NCI-H2029 (cell line): ENCODE results near the gene RDH16.

Source experiments
- DNase-seq: peaks from one replicate; lab custom pipeline; 2025; lab: John Stamatoyannopoulos, UW

RDH16 gene, protein sequence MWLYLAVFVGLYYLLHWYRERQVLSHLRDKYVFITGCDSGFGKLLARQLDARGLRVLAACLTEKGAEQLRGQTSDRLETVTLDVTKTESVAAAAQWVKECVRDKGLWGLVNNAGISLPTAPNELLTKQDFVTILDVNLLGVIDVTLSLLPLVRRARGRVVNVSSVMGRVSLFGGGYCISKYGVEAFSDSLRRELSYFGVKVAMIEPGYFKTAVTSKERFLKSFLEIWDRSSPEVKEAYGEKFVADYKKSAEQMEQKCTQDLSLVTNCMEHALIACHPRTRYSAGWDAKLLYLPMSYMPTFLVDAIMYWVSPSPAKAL

DNA sequence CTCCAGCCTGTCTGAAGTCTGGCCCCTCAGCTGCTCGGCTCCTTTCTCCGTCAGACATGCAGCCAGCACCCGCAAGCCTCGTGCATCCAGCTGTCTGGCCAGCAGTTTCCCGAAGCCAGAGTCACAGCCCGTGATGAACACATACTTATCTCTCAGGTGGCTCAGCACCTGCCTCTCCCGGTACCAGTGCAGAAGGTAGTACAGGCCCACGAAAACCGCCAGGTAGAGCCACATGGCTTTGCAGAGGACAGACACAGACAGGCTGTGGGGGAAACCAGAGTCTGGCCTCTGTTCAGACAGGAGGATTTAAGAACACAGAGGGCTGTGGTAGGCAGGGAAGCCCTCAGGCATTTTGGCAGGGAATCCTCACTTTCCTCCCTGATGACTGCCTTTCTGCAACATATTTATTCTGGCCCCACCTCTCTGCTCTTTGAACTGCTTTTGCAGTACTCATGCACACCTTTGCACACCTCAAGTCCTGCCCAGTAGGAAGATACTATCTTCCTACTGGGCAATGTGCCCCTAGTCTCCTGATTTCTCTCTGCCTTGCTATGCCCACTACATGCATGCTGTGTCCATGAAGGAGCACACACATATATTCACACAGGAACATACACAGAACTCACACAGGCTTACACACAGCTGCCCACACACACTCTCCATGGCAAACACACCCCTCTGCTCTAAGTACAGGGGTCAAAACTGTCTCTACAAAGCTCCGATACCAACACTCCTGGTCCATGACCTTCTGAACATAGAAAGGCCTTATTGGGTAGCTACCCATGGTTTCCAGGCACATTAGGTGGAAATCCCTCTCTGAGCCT lies at the start of gene RDH16:
RDH16 (minus strand) TSS at position 380 of the 824 bp plus-strand sequence; CDS start at position 234, 146 bp downstream.
- no peak for DNase-seq

DNA sequence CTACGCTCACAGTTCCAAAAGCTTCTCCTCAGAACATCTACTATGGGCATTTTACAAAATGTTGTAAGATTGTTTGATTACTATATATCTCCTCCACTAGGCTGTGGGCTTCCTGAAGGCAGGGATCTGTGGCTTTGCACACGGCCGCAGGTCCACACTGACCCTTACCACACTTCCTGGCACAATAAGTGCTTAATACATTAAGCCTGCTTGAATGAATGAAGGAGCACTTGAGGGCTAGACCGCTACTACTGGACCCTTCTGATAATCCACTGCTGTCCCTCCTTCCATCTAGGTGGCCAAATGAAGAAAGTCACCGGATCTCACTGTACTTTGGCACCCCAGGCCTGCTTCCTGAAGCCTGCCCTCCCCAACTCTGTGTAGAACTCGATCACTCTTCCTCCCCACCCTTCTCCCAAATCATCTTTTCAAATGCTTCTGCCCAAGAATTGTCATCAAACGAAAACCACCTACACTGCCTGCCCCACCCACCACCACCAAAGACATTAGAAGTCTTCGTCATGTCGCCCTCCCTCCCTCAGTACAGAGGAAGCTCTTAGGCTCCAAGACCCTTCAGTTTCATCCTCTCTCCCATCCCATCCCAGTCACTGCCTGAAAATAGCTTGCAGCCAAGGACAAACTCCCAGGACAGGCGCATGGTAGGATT lies 49.5 kb upstream of the RDH16 start:
- no peak for DNase-seq

DNA sequence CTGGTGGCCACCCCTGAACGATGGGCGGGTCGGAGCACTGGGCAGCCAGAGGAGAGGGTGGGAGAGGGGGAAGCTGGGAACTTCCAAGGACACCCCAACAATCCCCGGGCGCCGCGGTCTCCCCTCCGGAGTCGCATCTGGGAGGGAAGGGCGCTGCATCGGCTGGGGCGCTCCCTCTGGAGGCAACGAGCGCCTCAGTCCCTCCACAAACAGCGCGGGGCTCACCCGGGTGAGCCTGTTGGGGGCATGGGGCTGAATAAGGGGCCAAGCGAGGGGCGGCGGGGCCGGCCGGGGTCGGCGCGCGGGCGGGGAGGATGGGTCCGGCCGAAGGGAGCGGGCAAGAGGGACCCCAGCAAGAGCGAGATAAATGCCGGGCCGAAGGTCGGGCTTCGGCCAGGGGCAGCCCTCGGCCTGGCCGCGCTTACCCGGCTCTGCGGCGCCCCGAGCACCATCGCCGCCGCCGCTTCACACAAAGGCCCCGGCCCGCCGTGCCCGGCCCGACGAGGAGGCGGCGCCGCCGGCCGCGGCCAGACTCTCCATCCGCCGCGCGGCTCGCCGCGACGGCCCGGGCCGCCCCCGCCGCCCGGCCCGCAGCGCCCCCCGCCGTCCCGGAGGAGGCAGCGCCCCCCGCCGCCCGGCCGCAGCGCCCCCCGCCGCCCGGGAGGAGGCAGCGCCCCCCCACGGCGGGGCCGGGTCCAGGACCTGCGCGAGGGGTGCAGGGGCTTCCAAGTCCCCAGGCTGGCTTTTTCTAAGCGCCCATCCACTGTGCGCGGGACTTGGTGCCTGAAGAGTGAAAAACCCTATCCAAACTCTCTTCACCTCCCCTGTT lies 48.8 kb upstream of the RDH16 start, which contains the start of gene ZBTB39:
ZBTB39 (minus strand) TSS at position 567 of the 829 bp plus-strand sequence. CDS start 1,629 bp downstream, outside the sequence.
- peak; percentile 44 for DNase-seq

DNA sequence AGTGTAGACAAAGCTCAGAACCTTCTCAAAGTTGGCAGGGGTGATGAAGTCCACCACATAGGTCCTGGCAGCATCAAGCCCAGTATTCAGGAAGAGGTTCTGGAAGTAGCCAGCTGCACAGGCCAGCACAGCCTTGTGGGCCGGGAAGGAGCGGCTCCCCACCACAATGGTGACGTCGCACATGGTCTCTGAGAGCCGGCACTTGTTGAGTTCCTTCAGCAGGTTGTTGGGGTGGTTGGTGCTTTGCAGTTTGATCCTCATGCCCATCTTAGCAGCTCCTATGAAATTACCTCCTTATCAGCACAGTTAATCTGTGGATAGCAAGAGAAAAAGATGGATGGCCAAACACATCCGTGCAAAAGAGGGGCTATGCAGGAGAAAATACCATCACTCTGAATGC lies 47.2 kb upstream of the RDH16 start:
- no peak for DNase-seq

DNA sequence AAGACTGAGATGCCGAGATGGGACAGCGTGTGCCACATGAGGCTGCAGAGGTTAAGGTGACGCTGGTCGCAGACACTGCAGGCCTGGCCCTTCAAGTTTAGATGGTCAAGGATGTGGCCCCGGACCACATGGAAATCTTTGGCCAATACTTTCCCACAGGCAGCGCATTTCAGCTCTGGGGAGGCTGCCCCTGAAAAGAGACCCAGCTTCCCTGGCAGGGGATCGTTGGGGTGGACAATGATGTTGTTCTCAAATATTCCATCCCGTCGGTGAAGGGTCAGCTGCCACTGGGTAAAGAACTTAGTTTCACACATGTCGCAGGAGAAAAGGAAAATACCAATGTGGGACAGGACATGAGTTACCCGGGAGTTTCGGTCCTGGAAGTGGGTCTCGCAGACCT lies 46.0 kb upstream of the RDH16 start:
- no peak for DNase-seq

DNA sequence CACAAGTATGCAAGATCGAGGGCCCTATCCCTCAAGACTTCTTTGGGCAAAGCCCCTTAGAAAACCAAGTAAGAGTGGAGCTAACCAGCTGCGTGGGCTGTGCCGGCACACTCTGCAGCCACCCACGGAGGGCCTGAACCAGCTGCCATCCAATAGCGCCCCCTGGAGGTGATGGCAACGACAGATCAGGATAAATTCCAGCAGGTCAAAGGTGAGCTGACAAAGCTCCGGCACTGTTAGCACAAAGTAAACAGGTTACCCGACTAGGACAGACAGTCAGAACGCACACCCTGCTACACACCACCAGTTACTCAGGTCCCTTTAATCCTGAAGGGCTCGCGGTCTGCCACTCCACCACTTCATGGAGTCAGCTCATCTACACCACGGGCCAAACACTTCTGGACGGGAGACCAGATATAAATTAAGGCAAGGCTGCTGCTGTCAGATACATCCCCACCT lies 44.1 kb upstream of the RDH16 start:
- DNase-seq: peak; percentile 22

DNA sequence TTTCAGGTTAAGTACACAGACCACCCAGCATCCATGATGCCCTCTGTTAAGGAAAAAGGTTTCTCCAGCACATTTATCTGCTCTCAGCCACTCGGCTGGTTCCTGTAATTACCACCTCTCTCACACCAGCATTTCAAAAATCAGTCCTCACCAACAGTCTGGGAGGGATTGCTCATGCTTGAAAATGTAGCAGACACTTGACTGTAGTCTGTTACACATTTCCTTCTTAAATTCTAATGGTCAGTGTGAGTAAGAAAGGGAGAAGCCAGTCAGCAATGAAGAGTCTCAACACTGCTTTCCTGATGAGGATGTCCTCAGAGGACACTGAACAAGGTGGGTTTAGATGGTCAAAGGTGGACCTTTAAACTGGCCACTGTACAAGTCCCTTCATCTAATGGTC lies 43.0 kb upstream of the RDH16 start:
- no peak for DNase-seq

DNA sequence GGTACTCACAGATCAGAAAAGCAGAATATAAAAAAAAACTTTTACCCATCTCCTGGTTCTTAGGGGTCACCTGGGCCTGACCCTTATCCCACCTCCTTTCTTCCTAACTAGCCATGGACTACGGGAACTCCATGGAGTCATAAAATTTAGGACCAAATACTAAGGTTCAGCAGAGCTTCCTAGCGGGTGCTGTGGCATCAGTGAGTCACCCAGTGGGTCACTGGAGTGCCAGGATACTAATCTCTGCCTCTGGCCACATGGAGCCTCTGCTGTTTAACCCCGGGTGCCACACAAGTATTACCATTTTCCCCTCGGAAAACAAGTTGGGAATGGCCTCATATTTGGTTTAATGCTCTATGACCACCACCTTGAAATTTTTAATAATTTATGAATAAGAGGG lies 42.0 kb upstream of the RDH16 start:
- no peak for DNase-seq

DNA sequence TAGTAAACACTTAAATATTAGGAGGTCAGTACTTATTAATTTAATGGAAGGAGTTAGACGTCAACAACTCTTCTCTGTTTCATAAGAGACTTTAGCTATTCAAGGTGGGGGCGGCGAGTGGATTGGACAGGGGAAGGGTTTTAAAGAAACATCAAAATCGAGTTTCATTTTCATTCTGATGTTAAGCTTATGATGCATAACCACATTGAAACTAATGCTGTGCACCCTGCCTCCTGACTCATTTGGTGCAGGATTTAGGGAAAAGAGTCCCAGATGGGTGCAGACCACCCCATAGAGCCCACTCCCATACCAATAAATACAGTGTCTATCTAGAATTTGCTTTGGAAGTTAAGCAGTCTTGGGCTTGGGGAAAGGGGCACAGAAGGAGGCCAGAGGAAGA lies 41.6 kb upstream of the RDH16 start:
- no peak for DNase-seq

DNA sequence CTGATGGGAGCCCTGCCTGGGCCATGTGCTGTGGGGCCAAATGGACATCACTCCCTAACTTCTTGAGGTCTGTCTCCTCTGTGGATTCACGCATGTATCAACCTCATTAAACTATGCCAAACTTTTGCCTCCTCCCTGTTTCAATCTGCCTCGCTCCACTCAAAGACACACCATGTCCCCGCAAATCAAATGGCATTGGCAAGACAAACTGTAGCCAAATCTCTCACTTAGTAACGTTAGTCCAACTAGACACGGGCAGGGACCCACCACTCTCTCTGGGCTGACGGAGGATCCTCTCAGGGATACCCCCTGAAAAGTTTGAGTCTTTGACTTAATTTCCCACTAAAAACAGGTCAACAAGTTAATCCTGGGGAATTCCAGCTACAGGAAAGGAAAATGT lies 40.9 kb upstream of the RDH16 start:
- DNase-seq: no peak

DNA sequence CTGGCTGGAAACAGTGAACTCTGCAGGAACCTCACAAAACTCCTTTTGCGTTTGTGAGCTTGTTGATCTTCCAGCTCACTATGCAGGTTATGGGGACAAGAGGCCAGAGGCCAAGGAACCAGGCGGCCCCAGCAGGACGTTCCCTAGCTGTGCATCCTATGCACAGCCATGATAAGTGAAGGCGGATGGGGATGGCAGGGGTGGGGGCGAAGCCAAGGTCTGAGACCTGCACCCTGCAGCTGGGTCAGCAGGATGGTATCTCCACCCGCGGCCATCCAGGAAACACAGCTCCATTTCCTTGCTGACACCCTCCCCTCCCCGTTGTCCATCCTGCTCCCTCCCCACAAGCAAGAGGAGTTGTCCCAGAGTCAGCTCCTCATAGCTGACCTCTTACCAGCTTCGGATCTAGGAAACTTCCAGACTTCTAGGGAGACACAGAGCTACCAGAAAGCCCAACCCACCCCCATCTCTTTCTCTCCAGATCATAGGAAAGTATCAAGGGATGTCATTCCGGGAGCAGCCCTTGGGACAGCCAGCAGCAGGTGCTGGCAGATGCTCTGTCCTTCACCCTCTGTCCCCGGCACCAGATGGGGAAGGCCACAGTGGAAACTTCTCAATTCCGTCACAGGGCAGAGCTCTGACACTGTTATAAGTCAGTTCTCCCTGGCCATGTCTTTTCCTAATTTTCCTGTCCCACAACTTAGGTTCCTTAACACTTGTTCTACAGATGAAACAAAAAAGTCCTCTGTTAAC lies 39.6 kb upstream of the RDH16 start:
- no peak for DNase-seq

DNA sequence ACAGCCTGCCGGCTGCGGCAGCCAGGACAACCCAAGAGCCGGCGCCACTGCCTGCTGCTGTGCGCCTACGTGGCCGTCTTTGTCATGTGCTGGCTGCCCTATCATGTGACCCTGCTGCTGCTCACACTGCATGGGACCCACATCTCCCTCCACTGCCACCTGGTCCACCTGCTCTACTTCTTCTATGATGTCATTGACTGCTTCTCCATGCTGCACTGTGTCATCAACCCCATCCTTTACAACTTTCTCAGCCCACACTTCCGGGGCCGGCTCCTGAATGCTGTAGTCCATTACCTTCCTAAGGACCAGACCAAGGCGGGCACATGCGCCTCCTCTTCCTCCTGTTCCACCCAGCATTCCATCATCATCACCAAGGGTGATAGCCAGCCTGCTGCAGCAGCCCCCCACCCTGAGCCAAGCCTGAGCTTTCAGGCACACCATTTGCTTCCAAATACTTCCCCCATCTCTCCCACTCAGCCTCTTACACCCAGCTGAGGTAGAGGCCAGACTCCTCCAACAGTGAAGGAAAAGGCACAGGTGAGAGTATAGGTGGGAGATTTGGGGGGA lies 38.6 kb upstream of the RDH16 start:
- DNase-seq: no peak

DNA sequence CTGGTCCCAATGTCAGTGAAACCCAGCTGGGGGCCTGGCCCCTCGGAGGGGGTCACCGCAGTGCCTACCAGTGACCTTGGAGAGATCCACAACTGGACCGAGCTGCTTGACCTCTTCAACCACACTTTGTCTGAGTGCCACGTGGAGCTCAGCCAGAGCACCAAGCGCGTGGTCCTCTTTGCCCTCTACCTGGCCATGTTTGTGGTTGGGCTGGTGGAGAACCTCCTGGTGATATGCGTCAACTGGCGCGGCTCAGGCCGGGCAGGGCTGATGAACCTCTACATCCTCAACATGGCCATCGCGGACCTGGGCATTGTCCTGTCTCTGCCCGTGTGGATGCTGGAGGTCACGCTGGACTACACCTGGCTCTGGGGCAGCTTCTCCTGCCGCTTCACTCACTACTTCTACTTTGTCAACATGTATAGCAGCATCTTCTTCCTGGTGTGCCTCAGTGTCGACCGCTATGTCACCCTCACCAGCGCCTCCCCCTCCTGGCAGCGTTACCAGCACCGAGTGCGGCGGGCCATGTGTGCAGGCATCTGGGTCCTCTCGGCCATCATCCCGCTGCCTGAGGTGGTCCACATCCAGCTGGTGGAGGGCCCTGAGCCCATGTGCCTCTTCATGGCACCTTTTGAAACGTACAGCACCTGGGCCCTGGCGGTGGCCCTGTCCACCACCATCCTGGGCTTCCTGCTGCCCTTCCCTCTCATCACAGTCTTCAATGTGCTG lies 38.0 kb upstream of the RDH16 start:
- DNase-seq: no peak

DNA sequence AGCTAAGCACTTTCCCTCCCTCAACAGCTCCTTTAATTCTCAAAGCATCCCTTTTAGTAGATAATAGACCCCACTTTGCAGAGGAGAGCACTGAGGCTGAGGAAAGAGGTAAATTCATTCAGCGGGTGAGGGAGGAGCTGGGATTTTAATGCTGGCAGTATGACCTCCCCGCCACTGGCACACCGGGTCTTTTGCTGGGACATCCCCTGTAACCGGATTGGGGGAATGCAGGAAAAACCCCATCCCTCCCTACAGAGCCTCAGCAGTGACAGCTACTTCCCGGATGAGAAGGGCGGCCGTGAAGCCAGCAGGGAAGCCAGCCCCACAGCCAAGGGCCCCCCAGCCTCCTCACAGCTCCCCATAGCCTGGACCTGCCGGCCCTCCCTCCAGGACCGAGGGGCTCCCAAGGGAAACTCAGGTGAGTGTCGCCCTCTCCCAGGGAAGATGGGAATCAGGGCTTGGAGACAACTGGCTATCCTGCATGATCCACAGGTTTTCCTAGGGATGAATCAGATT lies 36.9 kb upstream of the RDH16 start:
- no peak for DNase-seq

DNA sequence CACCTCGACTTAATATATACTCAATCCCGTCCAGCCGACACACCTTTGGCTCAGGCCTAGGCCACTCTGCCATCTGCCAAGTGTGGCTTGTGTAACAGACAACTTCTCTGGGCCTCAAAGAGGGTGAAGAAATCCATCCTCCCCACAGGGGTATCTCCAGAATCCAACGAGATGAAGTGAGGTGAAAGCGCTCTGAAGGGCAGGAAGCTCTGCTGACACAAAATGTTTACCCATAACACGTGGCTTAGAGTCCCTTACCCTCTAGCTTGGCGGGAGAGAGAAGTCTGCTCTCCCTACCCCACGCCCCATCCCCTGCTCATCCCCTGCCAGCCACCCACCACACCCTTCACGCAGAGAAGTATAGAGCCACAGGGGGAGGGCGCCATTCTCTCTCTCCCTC lies 35.9 kb upstream of the RDH16 start:
- no peak for DNase-seq

DNA sequence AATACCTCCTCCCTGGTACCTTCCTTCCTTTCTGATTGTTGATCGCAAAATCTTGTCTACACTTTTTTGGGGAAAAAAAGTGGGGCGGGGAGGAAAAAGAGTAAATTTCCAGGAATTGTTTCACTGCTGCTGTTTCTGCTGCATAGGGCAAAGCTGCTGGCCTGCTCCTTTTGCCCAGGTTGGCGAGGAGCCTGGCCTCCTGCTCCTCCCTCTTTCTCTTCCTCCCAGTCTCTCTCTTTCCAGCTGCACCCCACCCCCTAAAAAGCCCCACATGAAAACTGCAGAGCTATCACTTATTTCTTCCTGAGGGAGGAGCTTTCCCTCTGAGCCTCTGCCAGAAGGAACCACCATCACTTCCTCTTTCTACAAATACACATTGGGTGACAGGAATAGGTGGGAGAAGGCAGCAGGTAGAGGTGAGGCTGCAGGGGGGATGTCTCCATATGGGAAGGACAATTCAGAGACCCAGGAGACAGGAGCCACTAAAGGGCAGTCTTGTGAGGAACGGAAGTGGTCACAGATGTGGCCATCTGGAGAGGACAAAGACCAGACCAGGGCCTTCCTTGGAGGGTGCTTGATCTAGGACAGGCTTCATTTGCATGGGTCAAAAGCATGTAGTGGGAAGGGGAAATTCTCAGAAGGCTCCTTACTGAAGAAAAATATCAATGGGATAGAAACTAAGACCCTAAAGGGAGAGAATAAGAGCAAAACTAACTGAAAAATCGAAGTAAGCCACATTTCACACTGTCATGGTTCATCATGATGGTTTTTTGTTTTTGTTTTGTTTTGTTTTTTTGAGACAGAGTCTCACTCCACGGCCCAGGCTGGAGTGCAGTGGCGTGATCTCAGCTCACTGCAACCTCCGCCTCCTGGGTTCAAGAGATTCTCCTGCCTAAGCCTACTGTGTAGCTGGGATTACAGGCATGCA lies 34.2 kb upstream of the RDH16 start:
- no peak for DNase-seq

DNA sequence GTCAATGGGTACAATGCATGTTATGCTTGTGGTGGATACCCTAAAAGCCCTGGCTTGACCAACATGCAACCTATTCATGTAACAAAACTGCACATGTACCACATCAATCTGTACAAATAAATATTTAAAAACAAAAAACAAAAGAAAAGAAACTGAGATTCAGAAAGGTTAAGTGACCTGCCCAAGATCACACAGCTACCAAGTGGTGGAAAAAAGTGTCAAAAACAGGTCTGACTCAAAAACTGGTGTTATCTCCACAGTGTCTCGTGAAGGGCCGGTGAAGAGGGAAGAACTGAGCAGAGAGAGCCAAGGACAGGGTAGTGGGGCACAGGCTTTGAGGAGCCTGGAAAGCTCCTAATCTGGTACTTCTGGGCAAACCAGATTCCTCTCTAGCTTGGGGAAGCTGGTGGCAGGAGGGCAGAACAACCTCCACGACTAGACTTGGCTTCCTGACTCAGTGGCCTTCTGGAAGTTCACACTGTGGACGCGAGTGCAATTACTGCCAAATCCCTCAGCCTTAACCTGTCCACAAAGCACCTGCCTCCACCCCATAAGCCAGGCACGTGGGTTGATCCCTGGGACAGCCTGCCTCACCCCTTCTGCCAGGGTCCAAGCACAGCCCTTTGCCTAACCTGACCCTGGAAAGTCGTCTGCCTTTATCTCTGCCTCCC lies 33.4 kb upstream of the RDH16 start:
- DNase-seq: no peak
